Measurements from ENCODE around the gene PAK1. TPM values are rescaled to one million over a fixed set of nuclear protein-coding genes. Genes with fewer than 3 reads are reported as not detected.

The PAK1 gene
- total RNA-seq, 1 donor, result 69.1 TPM

DNA sequence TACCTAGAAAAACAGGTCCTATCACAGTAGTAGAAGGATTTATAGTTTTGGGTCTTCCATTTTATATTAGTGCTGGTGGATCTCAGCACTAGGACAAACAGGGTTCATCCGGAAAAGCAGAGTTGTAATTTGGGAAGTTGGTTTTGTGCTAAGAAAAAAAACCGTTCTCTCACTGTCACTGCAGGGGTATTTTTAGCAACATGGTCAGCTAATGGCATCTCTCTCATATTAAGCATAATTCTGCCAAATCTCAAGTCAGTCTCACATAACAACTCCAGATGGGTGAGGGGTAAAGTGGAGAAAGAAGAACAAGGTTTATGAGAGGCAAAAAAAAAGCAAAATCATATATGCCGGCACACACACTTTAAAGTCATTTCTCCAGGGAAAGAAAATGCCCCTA is 120.8 kb downstream of the PAK1 start:
- no peak overlapping the region for H3K4me3 ChIP-seq (ENCODE audit: low read depth, low read length)
- TF ChIP-seq, protein P1, sequence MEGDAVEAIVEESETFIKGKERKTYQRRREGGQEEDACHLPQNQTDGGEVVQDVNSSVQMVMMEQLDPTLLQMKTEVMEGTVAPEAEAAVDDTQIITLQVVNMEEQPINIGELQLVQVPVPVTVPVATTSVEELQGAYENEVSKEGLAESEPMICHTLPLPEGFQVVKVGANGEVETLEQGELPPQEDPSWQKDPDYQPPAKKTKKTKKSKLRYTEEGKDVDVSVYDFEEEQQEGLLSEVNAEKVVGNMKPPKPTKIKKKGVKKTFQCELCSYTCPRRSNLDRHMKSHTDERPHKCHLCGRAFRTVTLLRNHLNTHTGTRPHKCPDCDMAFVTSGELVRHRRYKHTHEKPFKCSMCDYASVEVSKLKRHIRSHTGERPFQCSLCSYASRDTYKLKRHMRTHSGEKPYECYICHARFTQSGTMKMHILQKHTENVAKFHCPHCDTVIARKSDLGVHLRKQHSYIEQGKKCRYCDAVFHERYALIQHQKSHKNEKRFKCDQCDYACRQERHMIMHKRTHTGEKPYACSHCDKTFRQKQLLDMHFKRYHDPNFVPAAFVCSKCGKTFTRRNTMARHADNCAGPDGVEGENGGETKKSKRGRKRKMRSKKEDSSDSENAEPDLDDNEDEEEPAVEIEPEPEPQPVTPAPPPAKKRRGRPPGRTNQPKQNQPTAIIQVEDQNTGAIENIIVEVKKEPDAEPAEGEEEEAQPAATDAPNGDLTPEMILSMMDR (IDR thresholded peaks at IDR 0.05; ENCODE audit: insufficient read depth, low read depth, low read length), result no peak
- DNase-seq (ENCODE audit: low read depth), result no peak

DNA sequence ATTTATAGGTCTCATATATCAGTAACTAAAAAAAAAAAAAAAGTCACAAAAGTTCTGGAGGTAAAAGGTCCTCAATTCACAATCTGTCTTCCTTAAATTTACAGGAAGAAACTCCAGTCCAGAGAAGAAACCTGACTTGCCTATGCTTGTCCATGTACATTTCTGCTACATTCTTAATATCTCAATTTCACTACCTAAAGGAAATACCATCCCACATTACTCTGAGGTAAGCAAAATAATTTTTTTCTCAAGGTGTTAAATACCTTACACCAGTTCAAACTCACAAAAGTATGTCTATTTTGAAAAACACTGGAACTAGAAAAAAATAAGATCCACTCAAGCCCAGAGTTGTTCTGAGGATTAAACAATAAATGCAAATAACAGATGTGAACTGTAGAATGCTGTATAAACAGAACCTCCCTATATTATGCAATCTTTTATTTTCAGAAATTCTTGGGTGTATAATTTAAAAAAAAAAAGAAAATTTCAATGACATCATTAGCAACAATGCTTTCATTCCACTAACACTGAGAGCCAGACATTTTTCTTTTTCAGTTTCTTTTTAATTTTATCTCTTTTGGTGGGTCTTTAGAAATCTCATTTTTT is 122.5 kb downstream of the PAK1 start:
- TF ChIP-seq, protein P1 (IDR thresholded peaks at IDR 0.05; ENCODE audit: insufficient read depth, low read depth, low read length), result no peak
- no peak overlapping the region for H3K4me3 ChIP-seq (ENCODE audit: low read depth, low read length)
- peak; percentile 55 for DNase-seq (ENCODE audit: low read depth)

DNA sequence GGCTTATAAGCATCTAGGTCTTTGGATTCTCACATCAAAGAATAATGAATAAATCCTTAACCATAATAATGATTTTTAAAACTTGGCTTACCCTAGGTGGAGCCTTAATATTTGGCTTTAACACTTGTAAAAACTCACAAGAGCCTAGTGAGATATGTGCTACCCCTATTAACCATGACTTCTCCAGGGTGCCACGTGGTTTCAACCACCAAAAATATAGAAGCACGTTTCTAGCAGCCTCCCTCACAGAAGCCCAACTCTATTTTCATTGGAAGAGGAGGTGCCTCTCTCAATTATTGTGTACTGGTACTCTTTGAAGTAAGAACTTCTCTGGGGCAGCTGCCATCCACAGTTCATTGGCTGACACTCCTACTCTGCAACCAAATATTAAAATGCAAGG is 125.9 kb downstream of the PAK1 start:
- TF ChIP-seq, protein P1 (IDR thresholded peaks at IDR 0.05; ENCODE audit: insufficient read depth, low read depth, low read length), result no peak
- H3K4me3 ChIP-seq (ENCODE audit: low read depth, low read length), result no peak overlapping the region
- no peak for DNase-seq (ENCODE audit: low read depth)

DNA sequence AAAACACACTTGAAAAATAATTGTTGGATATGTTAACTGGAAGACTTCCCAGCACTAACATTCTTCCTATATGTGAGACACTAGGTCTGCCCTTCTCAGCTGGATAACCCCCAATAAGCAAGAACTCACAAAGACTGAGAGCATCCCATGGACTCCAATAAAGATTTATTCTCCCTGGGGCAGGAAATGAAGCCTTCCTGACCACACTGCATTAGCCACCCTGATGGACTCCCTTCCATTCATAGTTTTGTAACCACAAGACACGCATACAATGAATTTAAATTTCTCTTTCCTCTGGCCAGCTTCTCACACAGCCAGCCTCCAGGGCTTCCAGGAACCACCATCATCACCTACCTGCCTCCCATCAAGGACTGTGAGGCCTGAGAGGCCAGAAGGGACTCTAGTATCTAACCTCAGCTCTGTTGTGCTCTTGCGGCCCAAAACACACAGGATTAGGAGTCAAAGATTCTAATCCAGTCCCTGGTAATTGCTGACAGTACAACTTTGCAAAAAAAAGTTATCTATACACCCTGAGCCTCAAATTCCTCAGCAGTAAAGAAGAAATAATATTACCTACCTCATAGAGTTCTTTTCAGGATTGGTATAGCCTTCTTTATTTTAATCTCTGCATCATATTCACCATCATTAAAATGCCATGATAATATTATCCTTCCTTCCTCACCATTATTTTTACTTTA is 126.8 kb downstream of the PAK1 start:
- peak; percentile 53 for DNase-seq (ENCODE audit: low read depth)
- H3K4me3 ChIP-seq (ENCODE audit: low read depth, low read length), result no peak overlapping the region
- TF ChIP-seq, protein P1 (IDR thresholded peaks at IDR 0.05; ENCODE audit: insufficient read depth, low read depth, low read length), result no peak

DNA sequence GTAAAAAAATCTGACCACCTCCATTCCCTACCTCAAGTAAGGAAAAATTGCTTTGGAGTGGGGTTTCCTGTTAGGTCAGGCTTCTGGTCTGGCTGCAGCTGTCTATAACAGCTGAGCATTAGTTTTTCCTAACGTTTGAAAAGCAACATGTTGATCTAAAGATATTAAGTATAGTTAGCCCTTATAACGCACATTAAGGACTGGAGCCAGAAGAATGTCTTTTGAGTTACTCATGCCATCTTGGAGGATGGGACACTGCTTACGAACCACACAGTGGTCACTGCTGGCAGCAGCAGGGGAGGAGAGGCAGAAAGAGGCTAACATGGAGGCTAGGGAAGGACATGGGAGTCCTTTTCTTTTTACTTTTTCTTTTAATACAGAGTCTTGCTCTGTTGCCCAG is 128.3 kb downstream of the PAK1 start:
- DNase-seq (ENCODE audit: low read depth), result peak; percentile 28
- TF ChIP-seq, protein P1 (IDR thresholded peaks at IDR 0.05; ENCODE audit: insufficient read depth, low read depth, low read length), result no peak
- no peak overlapping the region for H3K4me3 ChIP-seq (ENCODE audit: low read depth, low read length)

DNA sequence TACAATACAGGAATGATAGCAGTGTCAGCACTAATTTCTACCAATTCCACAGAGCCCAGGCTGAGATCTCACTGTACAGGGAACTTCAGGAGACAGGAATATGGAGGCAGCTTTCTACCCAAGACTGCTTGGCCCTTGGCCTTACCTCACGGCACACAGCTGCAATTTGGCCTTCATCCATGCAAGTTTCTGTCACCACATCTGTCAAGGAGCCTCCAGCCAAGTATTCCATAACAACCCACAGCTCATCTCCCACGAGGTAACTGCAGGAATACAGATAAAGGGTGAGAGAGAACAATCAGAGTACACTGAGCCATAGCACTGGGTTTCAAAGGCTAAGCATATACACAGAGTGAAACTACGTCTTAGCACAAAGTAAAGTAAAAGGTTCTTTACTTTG is 133.4 kb downstream of the PAK1 start:
- TF ChIP-seq, protein P1 (IDR thresholded peaks at IDR 0.05; ENCODE audit: insufficient read depth, low read depth, low read length), result no peak
- DNase-seq (ENCODE audit: low read depth), result no peak
- H3K4me3 ChIP-seq (ENCODE audit: low read depth, low read length), result no peak overlapping the region
